Upper lobe of right lung (tissue), 1 donor: ENCODE results near the gene P2RY14. TPM values are rescaled to one million over a fixed set of nuclear protein-coding genes. Genes with fewer than 3 reads are reported as not detected.

Experiments used
- ATAC-seq: fragments of 200-7000 bp; cut with Tn5 transposase; one replicate; pipeline ENCODE4 v1.9.1; 2020; ENCODE audit warnings: mild to moderate bottlenecking, moderate library complexity
- DNase-seq: peaks from one replicate; pipeline ENCODE4 v3.0.0-alpha.2; 2020
- H3K27ac ChIP-seq: fragments of 200-600 bp; one replicate; pipeline ENCODE4 v1.8.0; 2022
- H3K27me3 ChIP-seq: fragments of 200-600 bp; one replicate; pipeline ENCODE4 v1.8.0; 2022; ENCODE audit warnings: mild to moderate bottlenecking
- H3K36me3 ChIP-seq: fragments of 200-600 bp; one replicate; pipeline ENCODE4 v1.8.0; 2022
- H3K4me1 ChIP-seq: fragments of 200-600 bp; one replicate; pipeline ENCODE4 v1.8.0; 2022
- H3K4me3 ChIP-seq: fragments of 200-600 bp; one replicate; pipeline ENCODE4 v1.8.0; 2022; ENCODE audit warnings: mild to moderate bottlenecking
- H3K9me3 ChIP-seq: fragments of 200-600 bp; one replicate; pipeline ENCODE4 v1.8.0; 2022
- intact Hi-C: fragments of 100-400 bp; cut with DNase I; formaldehyde crosslinking; loops from one replicate; pipeline ENCODE4 v1.11.0; 2022
- total RNA-seq: library from RNA; stranded (reverse); fragmentation: NEBNext Ultra II Directional; extraction: Animal tissue kit (Norgen Biotek cat#: 25700); gene quantifications from one replicate; pipeline ENCODE4 v1.2.1, GENCODE V29; 2021
- TF ChIP-seq, protein P1 (sequence below): fragments of 200-600 bp; IDR thresholded peaks from one replicate; pipeline ENCODE4 v1.8.0; 2022; ENCODE audit warnings: antibody characterized with exemption
- donor health status: DM: no; HTN: yes; CAD: no; lungs with severe emphysema.

The P2RY14 gene
- total RNA-seq, 1 donor from 2014 or later: 7.2 TPM

DNA sequence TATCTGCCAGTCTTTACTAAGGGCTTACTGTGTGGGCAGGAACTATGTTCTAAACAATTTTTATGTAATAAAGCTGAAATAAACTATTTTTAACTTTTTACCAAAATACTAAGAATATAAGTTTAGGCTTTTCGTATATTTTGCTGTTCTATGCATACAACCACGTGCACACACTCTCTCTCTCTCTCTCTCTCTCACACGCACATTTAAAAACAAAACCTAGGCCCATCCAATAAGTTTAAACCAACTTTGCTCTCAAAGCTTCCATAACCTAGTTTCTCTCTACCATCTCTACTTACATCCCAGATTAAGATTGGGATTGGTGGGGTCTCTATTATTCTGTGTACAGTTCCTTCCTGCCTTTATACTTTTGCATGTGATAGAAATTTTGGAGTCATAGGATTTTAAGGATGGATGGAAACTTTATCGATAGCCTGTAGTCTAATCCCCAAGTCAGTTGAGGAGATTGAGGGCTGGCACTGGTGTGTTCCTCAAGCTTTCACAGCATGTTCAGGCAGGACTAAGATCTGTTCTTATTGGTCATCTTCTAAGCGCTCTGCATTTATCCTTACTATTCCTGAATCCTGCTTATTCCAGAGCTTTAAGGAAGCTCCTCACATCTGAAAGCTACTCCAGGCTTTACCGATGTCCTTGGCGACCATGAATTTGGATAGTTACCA, 77.2 kb downstream of the P2RY14 start:
- DNase-seq (no peak), ATAC-seq (no peak)
- no peaks in the 10 kb centered on the region for H3K36me3 ChIP-seq
- TF ChIP-seq, protein P1, sequence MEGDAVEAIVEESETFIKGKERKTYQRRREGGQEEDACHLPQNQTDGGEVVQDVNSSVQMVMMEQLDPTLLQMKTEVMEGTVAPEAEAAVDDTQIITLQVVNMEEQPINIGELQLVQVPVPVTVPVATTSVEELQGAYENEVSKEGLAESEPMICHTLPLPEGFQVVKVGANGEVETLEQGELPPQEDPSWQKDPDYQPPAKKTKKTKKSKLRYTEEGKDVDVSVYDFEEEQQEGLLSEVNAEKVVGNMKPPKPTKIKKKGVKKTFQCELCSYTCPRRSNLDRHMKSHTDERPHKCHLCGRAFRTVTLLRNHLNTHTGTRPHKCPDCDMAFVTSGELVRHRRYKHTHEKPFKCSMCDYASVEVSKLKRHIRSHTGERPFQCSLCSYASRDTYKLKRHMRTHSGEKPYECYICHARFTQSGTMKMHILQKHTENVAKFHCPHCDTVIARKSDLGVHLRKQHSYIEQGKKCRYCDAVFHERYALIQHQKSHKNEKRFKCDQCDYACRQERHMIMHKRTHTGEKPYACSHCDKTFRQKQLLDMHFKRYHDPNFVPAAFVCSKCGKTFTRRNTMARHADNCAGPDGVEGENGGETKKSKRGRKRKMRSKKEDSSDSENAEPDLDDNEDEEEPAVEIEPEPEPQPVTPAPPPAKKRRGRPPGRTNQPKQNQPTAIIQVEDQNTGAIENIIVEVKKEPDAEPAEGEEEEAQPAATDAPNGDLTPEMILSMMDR: no peak
- H3K9me3 ChIP-seq: no peaks in the 10 kb centered on the region
- no peaks in the 10 kb centered on the region for H3K27me3 ChIP-seq
- H3K4me1 ChIP-seq: no peaks in the 10 kb centered on the region
- intact Hi-C loops: no loop called here
- H3K27ac ChIP-seq: no peak overlapping the region
- peak overlapping the region; percentile 21 for H3K4me3 ChIP-seq

DNA sequence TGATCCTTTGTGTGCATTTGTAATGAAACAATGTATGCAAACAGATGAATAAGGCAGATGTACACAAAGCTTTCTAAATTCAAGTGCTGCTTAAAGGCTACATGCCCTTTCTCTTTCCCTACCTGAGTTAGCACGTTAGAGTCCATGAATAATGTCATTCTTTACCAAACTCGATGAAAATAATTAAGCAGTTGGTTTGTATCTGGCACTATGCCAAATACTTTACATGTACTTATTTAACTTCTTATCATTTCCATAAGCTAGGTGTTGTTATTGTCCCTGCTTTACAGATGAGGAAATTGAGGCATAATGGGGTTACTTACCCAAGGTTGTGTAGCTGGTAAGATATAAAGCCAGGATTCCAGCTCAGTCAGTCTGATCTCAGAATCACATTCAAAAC, 77.8 kb downstream of the P2RY14 start:
- Histone ChIP-seq H3K36me3 (no peaks in the 10 kb centered on the region), H3K4me3 (no peak overlapping the region), H3K9me3 (no peaks in the 10 kb centered on the region), H3K27me3 (no peaks in the 10 kb centered on the region), H3K4me1 (no peaks in the 10 kb centered on the region), H3K27ac (no peak overlapping the region)
- ATAC-seq (no peak), DNase-seq (no peak)
- TF ChIP-seq, protein P1: no peak
- intact Hi-C loops: no loop called here

DNA sequence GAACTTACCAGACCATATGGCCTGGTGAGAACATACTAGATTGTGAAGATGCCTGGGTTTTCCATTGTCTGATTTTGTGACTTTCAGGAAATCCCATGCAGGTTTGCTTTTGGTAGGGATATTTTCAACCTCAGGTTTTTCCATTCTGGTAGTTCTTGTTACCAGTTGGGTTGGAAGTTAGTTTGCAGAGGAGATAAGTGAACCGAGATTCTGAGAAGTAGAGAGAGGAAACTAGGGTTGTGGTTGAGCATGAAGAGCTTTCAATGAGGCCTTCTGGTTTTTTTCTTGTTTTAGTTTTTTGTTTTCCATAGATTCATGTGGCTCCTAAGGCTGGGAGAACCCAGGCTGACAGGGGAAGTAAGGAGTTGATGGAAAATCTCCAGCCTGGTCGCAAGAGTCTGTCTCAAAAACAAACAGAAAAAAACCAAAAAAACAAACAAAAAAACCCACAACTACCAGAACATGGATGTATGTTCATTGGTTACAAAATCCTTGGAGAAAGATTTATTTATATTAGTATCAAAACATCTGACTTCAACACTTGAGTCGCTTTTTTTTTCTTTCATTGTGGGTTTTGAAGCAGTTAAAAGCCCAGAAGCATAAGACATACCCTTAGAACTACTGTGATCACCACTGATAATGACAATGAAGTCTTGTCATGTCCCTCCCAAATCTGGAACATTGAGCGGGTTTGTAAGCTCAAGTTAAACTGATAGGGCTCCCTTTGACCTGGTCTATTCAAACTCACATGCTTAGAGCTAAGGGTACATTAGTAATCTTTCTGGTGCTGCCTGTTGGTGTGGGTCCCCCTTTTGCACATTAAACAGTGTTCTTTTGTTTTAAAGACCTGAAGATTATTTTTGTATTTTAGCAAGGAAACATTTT, 78.5 kb downstream of the P2RY14 start:
- no peak for ATAC-seq
- TF ChIP-seq, protein P1: no peak
- intact Hi-C loops: no loop called here

DNA sequence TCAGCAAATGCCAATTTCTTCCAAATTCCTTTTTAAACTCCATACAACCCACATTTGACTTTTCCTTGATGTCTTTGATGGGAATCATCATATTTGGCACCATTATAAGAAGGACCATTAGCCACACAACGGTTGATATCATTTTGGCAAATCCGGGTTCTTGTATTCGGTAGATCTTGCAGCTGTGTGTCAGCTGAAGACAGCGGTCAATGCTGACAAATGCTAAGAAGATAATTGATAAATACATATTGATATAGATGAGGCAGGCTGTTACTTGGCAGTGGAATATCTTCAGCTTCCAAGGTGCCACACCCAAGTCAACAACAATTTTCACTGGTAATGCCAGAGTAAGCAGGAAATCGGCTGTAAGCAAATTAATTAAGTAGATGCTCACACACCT, 79.5 kb downstream of the P2RY14 start:
- Histone ChIP-seq H3K9me3 (no peaks in the 10 kb centered on the region), H3K4me1 (no peaks in the 10 kb centered on the region), H3K4me3 (no peak overlapping the region), H3K27ac (no peak overlapping the region), H3K36me3 (no peaks in the 10 kb centered on the region), H3K27me3 (no peaks in the 10 kb centered on the region)
- intact Hi-C loops: no loop called here
- DNase-seq (no peak), ATAC-seq (no peak)
- TF ChIP-seq, protein P1: no peak

More for the DNA sequence above, 78.5 kb downstream of the P2RY14 start:
- Histone ChIP-seq H3K4me3 (no peak overlapping the region), H3K36me3 (no peaks in the 10 kb centered on the region), H3K4me1 (no peaks in the 10 kb centered on the region), H3K27ac (no peak overlapping the region), H3K27me3 (no peaks in the 10 kb centered on the region), H3K9me3 (no peaks in the 10 kb centered on the region)
- DNase-seq: no peak

DNA sequence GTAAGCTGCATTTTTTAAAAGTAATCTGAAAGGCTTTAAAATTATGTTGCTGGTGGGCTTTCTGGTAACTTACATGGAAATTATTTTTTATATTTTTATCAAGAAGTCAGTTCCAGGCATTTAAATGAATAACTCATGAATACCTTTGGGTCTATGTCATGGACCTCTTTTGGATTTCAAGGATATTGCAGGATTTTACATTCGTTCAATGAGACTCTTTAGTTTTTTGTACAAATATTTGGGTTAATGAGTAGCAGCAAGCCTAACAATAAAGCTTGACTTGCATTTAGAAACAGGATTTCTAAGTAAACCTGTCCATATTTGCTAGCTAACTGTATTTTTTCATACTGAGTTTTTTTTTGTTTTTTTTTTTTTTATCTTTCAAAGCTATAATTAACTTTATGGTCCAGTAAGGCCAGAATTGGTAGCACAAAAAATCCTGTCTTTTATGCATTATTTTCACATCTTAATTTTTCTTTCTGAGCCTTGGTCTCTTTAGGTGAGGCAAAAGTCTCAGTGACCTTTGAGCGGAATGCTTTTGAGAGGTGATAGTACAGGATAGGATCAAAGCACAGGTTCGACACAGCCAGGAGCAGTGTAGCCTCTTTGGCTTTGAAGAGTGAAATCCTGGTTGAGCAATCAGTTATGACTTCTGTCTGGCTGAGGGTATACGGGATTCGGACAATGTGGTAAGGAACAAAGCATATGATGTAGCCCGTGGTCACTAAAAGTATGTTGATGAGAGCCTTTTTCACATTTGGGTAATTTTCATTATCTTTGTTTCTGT, 80.2 kb downstream of the P2RY14 start:
- TF ChIP-seq, protein P1: no peak
- intact Hi-C loops: no loop called here
- Histone ChIP-seq H3K4me3 (no peak overlapping the region), H3K4me1 (no peaks in the 10 kb centered on the region), H3K27me3 (no peaks in the 10 kb centered on the region), H3K27ac (no peak overlapping the region), H3K36me3 (no peaks in the 10 kb centered on the region), H3K9me3 (no peaks in the 10 kb centered on the region)
- ATAC-seq (peak; percentile 52), DNase-seq (no peak)
